Lower leg skin (tissue), 4 donors: ENCODE measurements around the gene MZF1. TPM values are rescaled to one million over a fixed set of nuclear protein-coding genes. Genes with fewer than 3 reads are reported as not detected.
"Not testable (repeated sequence)": the region's sequence is repeated elsewhere in the genome, so short reads cannot be mapped to it uniquely, and the experiment has no call there.

Source experiments
- DNase-seq, 2 donors: peaks; one replicate each; pipeline ENCODE4 v3.0.0-alpha.2; 2019; ENCODE audit warnings: low spot score in 2 of 2
- H3K4me3 ChIP-seq: fragments of 200-600 bp; sonication (generic); 2 replicates; pipeline ENCODE4 v1.5.1; 2017; ENCODE audit warnings: mild to moderate bottlenecking, low read depth; ENCODE audit not compliant: poor library complexity, severe bottlenecking
- POLR2A ChIP-seq, 2 donors: fragments of 450-650 bp; IDR thresholded peaks; one replicate each; pipeline ENCODE4 v1.6.1; 2016 to 2017; ENCODE audit warnings: antibody characterized with exemption in 2 of 2, mild to moderate bottlenecking in 1 of 2, moderate library complexity in 1 of 2
- WGBS, 2 donors: methylation state at CpG; one replicate each; pipeline ENCODE4 v1.1.5; 2018; 5-methylcytosine and 5-hydroxymethylcytosine counted together
- intact Hi-C: fragments of 100-400 bp; cut with DNase I; formaldehyde crosslinking; loops from one replicate; pipeline ENCODE4 v1.15.0; 2023; ENCODE audit warnings: low total_unique reads
- total RNA-seq, 4 donors: library from RNA; depleted of rRNA; stranded (reverse); fragments of >200 nt; gene quantifications; one replicate each; pipeline ENCODE4 v1.1.0, GENCODE V29; 2016
- TF ChIP-seq, protein P1 (sequence below), 3 donors: fragments of 450-650 bp; IDR thresholded peaks; one replicate each; pipeline ENCODE4 v1.5.1; 2016; ENCODE audit warnings: antibody characterized with exemption in 3 of 3, mild to moderate bottlenecking in 3 of 3, moderate library complexity in 2 of 3

MZF1 gene
- total RNA-seq, 4 donors from 2014 or later: 14.8 to 34.7 (median 27.6) TPM

DNA sequence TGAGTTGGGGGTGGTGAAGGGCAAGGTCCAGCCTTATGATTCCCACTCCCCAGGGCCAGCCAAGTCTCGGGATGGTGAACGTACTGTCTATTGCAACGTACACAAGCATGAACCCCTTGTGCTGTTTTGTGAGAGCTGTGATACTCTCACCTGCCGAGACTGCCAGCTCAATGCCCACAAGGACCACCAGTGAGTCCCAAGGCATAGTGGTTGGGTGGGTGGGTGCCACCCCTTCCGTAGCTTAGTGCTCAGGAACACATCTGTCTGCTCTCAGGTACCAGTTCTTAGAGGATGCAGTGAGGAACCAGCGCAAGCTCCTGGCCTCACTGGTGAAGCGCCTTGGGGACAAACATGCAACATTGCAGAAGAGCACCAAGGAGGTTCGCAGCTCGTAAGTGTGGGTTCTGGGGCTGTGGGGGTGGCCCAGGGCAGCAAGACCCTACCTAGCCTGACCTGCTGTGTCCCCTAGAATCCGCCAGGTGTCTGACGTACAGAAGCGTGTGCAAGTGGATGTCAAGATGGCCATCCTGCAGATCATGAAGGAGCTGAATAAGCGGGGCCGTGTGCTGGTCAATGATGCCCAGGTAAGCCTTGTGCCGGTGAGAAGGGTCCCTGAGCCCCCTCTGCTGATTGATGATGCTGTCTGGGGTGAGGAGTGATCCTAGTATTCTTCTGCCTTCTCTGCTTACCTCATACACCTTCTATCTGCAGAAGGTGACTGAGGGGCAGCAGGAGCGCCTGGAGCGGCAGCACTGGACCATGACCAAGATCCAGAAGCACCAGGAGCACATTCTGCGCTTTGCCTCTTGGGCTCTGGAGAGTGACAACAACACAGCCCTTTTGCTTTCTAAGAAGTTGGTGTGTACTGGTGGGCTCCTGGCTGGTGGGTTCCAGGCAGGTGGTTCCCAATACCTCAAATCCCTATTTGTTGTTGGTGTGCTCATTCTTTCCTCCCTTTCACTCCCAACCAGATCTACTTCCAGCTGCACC is 25.5 kb downstream of the MZF1 start:
- DNase-seq: no peak
- WGBS, 2 donors: 89 to 91% methylated on average over 18 of the region's 18 CpGs
- H3K4me3 ChIP-seq: no peak overlapping the region
- TF ChIP-seq, protein P1, sequence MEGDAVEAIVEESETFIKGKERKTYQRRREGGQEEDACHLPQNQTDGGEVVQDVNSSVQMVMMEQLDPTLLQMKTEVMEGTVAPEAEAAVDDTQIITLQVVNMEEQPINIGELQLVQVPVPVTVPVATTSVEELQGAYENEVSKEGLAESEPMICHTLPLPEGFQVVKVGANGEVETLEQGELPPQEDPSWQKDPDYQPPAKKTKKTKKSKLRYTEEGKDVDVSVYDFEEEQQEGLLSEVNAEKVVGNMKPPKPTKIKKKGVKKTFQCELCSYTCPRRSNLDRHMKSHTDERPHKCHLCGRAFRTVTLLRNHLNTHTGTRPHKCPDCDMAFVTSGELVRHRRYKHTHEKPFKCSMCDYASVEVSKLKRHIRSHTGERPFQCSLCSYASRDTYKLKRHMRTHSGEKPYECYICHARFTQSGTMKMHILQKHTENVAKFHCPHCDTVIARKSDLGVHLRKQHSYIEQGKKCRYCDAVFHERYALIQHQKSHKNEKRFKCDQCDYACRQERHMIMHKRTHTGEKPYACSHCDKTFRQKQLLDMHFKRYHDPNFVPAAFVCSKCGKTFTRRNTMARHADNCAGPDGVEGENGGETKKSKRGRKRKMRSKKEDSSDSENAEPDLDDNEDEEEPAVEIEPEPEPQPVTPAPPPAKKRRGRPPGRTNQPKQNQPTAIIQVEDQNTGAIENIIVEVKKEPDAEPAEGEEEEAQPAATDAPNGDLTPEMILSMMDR (IDR thresholded peaks at IDR 0.05): no peak
- TF ChIP-seq POLR2A (IDR thresholded peaks at IDR 0.05): no peak
- intact Hi-C loops: no loop called here

GRCh38 chr19:58546019-58546530 is 27.1 kb downstream of the MZF1 start:
- WGBS, 2 donors: 5 to 11% methylated on average over 1 of the region's 1 CpG
- no peak for DNase-seq
- no peak for TF ChIP-seq POLR2A (IDR thresholded peaks at IDR 0.05)
- TF ChIP-seq, protein P1 (IDR thresholded peaks at IDR 0.05): no peak
- H3K4me3 ChIP-seq: peak overlapping the region; percentile 75
- intact Hi-C loops: no loop called here

GRCh38 chr19:58545286-58546018 is 27.7 kb downstream of the MZF1 start:
- DNase-seq: no peak
- intact Hi-C loops: no loop called here
- TF ChIP-seq, protein P1 (IDR thresholded peaks at IDR 0.05): no peak
- WGBS, 2 donors: 5 to 10% methylated on average over 19 to 21 of the region's 21 CpGs
- peak overlapping the region; percentile 75 for H3K4me3 ChIP-seq

DNA sequence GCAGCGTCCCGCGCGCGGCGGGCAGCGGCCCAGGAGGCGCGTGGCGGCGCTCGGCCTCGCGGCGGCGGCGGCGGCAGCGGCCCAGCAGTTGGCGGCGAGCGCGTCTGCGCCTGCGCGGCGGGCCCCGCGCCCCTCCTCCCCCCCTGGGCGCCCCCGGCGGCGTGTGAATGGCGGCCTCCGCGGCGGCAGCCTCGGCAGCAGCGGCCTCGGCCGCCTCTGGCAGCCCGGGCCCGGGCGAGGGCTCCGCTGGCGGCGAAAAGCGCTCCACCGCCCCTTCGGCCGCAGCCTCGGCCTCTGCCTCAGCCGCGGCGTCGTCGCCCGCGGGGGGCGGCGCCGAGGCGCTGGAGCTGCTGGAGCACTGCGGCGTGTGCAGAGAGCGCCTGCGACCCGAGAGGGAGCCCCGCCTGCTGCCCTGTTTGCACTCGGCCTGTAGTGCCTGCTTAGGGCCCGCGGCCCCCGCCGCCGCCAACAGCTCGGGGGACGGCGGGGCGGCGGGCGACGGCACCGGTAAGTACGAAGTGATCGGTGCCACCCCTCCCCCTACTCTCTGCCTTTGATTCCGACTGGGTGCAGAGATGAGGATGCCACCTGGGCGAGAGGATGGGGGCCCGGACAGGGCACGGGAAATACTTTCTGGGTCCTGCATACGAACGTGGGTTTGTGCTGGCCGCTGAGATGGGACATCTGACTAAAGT is 28.4 kb downstream of the MZF1 start:
- TF ChIP-seq, protein P1 (IDR thresholded peaks at IDR 0.05): no peak
- TF ChIP-seq POLR2A (IDR thresholded peaks at IDR 0.05): no peak
- no peak for DNase-seq
- WGBS, 2 donors: 0 to 1% methylated on average over 7 to 75 of the region's 92 CpGs
- H3K4me3 ChIP-seq: peak overlapping the region; percentile 75
- intact Hi-C loops: no loop called here

GRCh38 chr19:58543826-58544590 is 29.1 kb downstream of the MZF1 start, which contains the start of gene TRIM28:
Gene TRIM28 (plus strand): TSS chr19:58544064. CDS start chr19:58544758, 694 bp downstream.
- intact Hi-C loops: no loop called here
- DNase-seq: peak; percentile 98 to 100
- H3K4me3 ChIP-seq: peak within 1 kb of the TSS; percentile 75
- TF ChIP-seq, protein P1 (IDR thresholded peaks at IDR 0.05): no peak
- TF ChIP-seq POLR2A (IDR thresholded peaks at IDR 0.05): peak in 1 of 2 donors; percentile 99
- 0 to 1% methylated on average over 39 to 56 of the region's 73 CpGs for WGBS, 2 donors

GRCh38 chr19:58542641-58543372 is 30.3 kb downstream of the MZF1 start:
- WGBS, 2 donors: 77 to 78% methylated on average over 18 of the region's 18 CpGs
- intact Hi-C loops: not testable (repeated sequence)

GRCh38 chr19:58539169-58539559 is 34.0 kb downstream of the MZF1 start:
- intact Hi-C loops, H3K4me3 ChIP-seq, DNase-seq: not testable (repeated sequence)

More at GRCh38 chr19:58542641-58543372, 30.3 kb downstream of the MZF1 start:
- not testable (repeated sequence) for DNase-seq, H3K4me3 ChIP-seq
